ENCODE data around the gene FGF3. TPM values are rescaled to one million over a fixed set of nuclear protein-coding genes. Genes with fewer than 3 reads are reported as not detected.

FGF3 gene
- total RNA-seq, 1 donor from 2014 or later = not detected

DNA sequence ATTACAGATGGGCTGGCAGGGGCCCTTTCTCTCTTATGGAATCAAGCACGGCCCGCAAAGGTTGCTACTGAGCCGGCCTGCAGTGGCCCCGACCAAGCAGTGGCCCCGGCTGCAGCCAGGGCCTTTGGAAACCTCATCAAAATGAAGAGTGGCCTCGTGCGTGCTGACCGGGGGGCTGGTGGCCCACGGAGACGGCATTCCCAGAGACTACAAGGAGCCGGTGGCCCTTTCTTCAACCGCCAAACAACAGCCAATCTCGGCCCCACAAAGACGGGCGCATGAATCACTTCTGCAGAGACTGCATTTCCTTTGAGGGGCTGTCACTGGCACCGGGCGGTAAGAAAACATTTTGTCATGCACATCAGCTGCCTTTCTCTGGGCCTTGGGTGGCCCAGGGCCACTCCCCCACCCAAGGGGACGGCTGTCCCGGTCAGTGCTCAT is 43.1 kb upstream of the FGF3 start:
- Mint-ChIP-seq H3K9me3 (ENCODE audit: low read depth) (peaks cover 3% of the 10 kb centered on the region), H3K27ac (ENCODE audit: unreplicated experiment) (no peak overlapping the region), H3K27me3 (ENCODE audit: low read depth) (peaks cover 42% of the 10 kb centered on the region), H3K4me3 (ENCODE audit: unreplicated experiment) (no peak overlapping the region), H3K36me3 (ENCODE audit: low read depth) (no peaks in the 10 kb centered on the region), H3K4me1 (ENCODE audit: low read depth) (no peaks in the 10 kb centered on the region)
- no peak for DNase-seq (ENCODE audit: low spot score)
- TF ChIP-seq, protein P1, sequence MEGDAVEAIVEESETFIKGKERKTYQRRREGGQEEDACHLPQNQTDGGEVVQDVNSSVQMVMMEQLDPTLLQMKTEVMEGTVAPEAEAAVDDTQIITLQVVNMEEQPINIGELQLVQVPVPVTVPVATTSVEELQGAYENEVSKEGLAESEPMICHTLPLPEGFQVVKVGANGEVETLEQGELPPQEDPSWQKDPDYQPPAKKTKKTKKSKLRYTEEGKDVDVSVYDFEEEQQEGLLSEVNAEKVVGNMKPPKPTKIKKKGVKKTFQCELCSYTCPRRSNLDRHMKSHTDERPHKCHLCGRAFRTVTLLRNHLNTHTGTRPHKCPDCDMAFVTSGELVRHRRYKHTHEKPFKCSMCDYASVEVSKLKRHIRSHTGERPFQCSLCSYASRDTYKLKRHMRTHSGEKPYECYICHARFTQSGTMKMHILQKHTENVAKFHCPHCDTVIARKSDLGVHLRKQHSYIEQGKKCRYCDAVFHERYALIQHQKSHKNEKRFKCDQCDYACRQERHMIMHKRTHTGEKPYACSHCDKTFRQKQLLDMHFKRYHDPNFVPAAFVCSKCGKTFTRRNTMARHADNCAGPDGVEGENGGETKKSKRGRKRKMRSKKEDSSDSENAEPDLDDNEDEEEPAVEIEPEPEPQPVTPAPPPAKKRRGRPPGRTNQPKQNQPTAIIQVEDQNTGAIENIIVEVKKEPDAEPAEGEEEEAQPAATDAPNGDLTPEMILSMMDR (IDR thresholded peaks at IDR 0.05) = no peak

- H3K36me3 Mint-ChIP-seq (ENCODE audit: low read depth) = no peaks in the 10 kb centered on the region
- H3K27me3 Mint-ChIP-seq (ENCODE audit: low read depth) = peaks cover 42% of the 10 kb centered on the region
- peaks cover 3% of the 10 kb centered on the region for H3K9me3 Mint-ChIP-seq (ENCODE audit: low read depth)
- H3K27ac Mint-ChIP-seq (ENCODE audit: unreplicated experiment) = no peak overlapping the region
- H3K4me3 Mint-ChIP-seq (ENCODE audit: unreplicated experiment) = no peak overlapping the region
- TF ChIP-seq, protein P1 (IDR thresholded peaks at IDR 0.05) = no peak
- no peaks in the 10 kb centered on the region for H3K4me1 Mint-ChIP-seq (ENCODE audit: low read depth)
- DNase-seq (ENCODE audit: low spot score) = no peak
These were observed 42.7 kb upstream of the FGF3 start for GRCh38 chr11:69861901-69862300.

- TF ChIP-seq, protein P1 (IDR thresholded peaks at IDR 0.05) = no peak
- peaks cover 3% of the 10 kb centered on the region for H3K9me3 Mint-ChIP-seq (ENCODE audit: low read depth)
- H3K27me3 Mint-ChIP-seq (ENCODE audit: low read depth) = peaks cover 37% of the 10 kb centered on the region
- no peak overlapping the region for H3K27ac Mint-ChIP-seq (ENCODE audit: unreplicated experiment)
- H3K36me3 Mint-ChIP-seq (ENCODE audit: low read depth) = no peaks in the 10 kb centered on the region
- H3K4me3 Mint-ChIP-seq (ENCODE audit: unreplicated experiment) = no peak overlapping the region
- no peak for DNase-seq (ENCODE audit: low spot score)
- H3K4me1 Mint-ChIP-seq (ENCODE audit: low read depth) = no peaks in the 10 kb centered on the region
These were observed 41.7 kb upstream of the FGF3 start for GRCh38 chr11:69860796-69861445.

DNA sequence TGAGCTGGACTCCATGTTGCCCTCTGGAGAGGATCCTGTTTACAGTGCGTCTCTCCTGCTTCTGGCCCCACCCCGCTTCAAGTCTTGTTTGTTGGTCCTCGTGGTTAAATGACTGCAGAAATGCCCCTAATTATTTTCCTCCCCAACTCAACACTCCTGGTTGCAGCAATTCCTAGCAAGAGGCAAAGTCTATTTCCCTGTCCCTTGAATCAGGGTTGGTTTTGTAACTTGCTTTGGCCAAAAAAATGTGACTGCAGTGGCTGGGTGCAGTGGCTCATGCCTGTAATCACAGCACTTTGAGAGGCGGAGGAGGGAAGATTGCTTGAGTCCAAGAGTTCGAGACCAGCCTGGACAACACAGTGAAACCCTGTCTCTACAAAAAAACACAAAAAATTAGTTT is 41.0 kb upstream of the FGF3 start:
- Mint-ChIP-seq H3K9me3 (ENCODE audit: low read depth) (peaks cover 3% of the 10 kb centered on the region), H3K36me3 (ENCODE audit: low read depth) (no peaks in the 10 kb centered on the region), H3K27me3 (ENCODE audit: low read depth) (peaks cover 37% of the 10 kb centered on the region), H3K4me1 (ENCODE audit: low read depth) (no peaks in the 10 kb centered on the region), H3K4me3 (ENCODE audit: unreplicated experiment) (no peak overlapping the region), H3K27ac (ENCODE audit: unreplicated experiment) (no peak overlapping the region)
- TF ChIP-seq, protein P1 (IDR thresholded peaks at IDR 0.05) = no peak
- DNase-seq (ENCODE audit: low spot score) = no peak

DNA sequence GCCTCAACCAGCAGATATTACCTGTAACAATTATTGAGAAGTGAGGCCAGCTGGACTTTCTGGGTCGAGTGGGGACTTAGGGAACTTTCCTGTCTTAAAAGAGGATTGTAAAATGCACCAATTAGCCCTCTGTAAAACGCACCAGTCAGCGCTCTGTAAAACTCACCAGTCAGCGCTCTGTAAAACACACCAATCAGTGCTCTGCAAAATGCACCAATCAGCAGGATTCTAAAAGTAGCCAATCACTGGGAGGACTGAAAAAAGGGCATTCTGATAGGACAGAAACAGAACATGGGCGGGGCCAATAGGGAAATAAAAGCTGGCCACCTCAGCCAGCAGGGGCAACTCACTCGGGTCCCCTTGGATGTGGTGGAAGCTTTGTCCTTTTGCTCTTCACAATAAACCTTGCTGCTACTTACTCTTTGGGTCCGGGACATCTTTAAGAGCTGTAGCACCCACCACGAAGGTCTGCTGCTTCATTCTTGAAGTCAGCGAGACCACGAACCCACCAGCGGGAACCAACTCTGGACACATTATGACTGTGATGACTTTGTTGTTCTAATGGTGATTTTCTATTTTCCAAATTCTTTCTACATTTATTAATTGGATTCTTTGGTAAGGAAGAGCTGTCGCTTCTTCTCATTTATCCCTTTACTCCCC is 40.2 kb upstream of the FGF3 start:
- TF ChIP-seq, protein P1 (IDR thresholded peaks at IDR 0.05) = no peak
- Mint-ChIP-seq H3K36me3 (ENCODE audit: low read depth) (no peaks in the 10 kb centered on the region), H3K9me3 (ENCODE audit: low read depth) (peaks cover 3% of the 10 kb centered on the region), H3K27ac (ENCODE audit: unreplicated experiment) (no peak overlapping the region), H3K4me1 (ENCODE audit: low read depth) (peaks cover 3% of the 10 kb centered on the region), H3K27me3 (ENCODE audit: low read depth) (peaks cover 34% of the 10 kb centered on the region), H3K4me3 (ENCODE audit: unreplicated experiment) (no peak overlapping the region)
- DNase-seq (ENCODE audit: low spot score) = no peak
